Tibial nerve (tissue), 4 donors: ENCODE results near the gene ATP8B2. TPM values are rescaled to one million over a fixed set of nuclear protein-coding genes. Genes with fewer than 3 reads are reported as not detected.
"Not testable (repeated sequence)": the region's sequence is repeated elsewhere in the genome, so short reads cannot be mapped to it uniquely, and the experiment has no call there.

Experiments used
- DNase-seq, 2 donors: peaks; one replicate each; pipeline ENCODE4 v3.0.0-alpha.2; 2019; ENCODE audit warnings: low spot score in 2 of 2
- H3K27ac ChIP-seq, 4 donors: fragments of 200-600 bp; sonication (generic) in 3 of 4; one replicate each; pipeline ENCODE4 v1.5.1; 2017 to 2019; ENCODE audit warnings: mild to moderate bottlenecking in 1 of 4
- H3K27me3 ChIP-seq, 2 donors: fragments of 200-600 bp; sonication (generic) in 1 of 2; one replicate each; pipeline versions ENCODE4 v1.5.1 to v1.6.0; 2017 to 2019
- H3K36me3 ChIP-seq, 3 donors: fragments of 200-600 bp; sonication (generic); one replicate each; pipeline ENCODE4 v1.5.1; 2018 to 2019
- H3K4me1 ChIP-seq, 4 donors: fragments of 200-600 bp; sonication (generic) in 3 of 4; one replicate each; pipeline ENCODE4 v1.5.1; 2017 to 2019
- H3K4me3 ChIP-seq, 4 donors: fragments of 200-600 bp; sonication (generic) in 3 of 4; one replicate each; pipeline ENCODE4 v1.5.1; 2017 to 2019; ENCODE audit warnings: mild to moderate bottlenecking in 1 of 4, moderate library complexity in 1 of 4
- H3K9me3 ChIP-seq, 4 donors: fragments of 200-600 bp; sonication (generic) in 3 of 4; one replicate each; pipeline ENCODE4 v1.5.1; 2017 to 2019
- CTCF ChIP-seq, 5 experiments: fragments of 200-600 bp in 3 of 5; fragments of 450-650 bp in 2 of 5; sonication (generic) in 3 of 5; IDR thresholded peaks; one replicate each; pipeline ENCODE4 v1.5.1; 2016 to 2019; ENCODE audit warnings: antibody characterized with exemption in 5 of 5, mild to moderate bottlenecking in 3 of 5, moderate library complexity in 2 of 5
- EP300 ChIP-seq, 2 donors: sonication (generic); formaldehyde crosslinking; IDR thresholded peaks; one replicate each; pipeline ENCODE4 v1.6.1; 2017; ENCODE audit warnings: antibody characterized with exemption in 2 of 2, mild to moderate bottlenecking in 1 of 2
- POLR2A ChIP-seq, 2 donors: fragments of 450-650 bp; IDR thresholded peaks; one replicate each; pipeline ENCODE4 v1.6.1; 2017; ENCODE audit warnings: antibody characterized with exemption in 2 of 2, mild to moderate bottlenecking in 2 of 2, moderate library complexity in 2 of 2
- WGBS, 2 donors: methylation state at CpG; one replicate each; pipeline ENCODE4 v1.1.5; 2018; 5-methylcytosine and 5-hydroxymethylcytosine counted together
- total RNA-seq, 4 donors: library from RNA; depleted of rRNA; stranded (reverse); fragments of >200 nt; gene quantifications; one replicate each; pipeline ENCODE4 v1.1.0, GENCODE V29; 2016

Gene ATP8B2
- total RNA-seq, 4 donors from 2014 or later = 136 to 261 (median 156) TPM

GRCh38 chr1:154313066-154313356 lies 12.3 kb upstream of the ATP8B2 start:
- H3K27ac ChIP-seq = no peak overlapping the region
- no peaks in the 10 kb centered on the region for H3K27me3 ChIP-seq
- WGBS, 2 donors = 86 to 87% methylated on average over 10 of the region's 10 CpGs
- no peaks in the 10 kb centered on the region for H3K4me1 ChIP-seq
- H3K9me3 ChIP-seq = peaks cover 0 to 7% (median 0%) of the 10 kb centered on the region in 4 donors
- no peak overlapping the region for H3K4me3 ChIP-seq
- no peak for DNase-seq
- no peak for TF ChIP-seq CTCF (IDR thresholded peaks at IDR 0.05)
- no peak for TF ChIP-seq POLR2A (IDR thresholded peaks at IDR 0.05)
- no peak for TF ChIP-seq EP300 (IDR thresholded peaks at IDR 0.05)
- H3K36me3 ChIP-seq = no peaks in the 10 kb centered on the region

- not testable (repeated sequence) for H3K27ac ChIP-seq, DNase-seq, H3K4me1 ChIP-seq, H3K4me3 ChIP-seq, H3K9me3 ChIP-seq, H3K27me3 ChIP-seq, H3K36me3 ChIP-seq
- WGBS, 2 donors = 59 to 61% methylated on average over 3 of the region's 3 CpGs
Observed at GRCh38 chr1:154314226-154314625, 11.1 kb upstream of the ATP8B2 start.

- Histone ChIP-seq H3K4me1 (no peaks in the 10 kb centered on the region), H3K9me3 (peaks cover 0 to 7% (median 0%) of the 10 kb centered on the region in 4 donors), H3K36me3 (no peaks in the 10 kb centered on the region), H3K27me3 (peaks cover 0 to 4% of the 10 kb centered on the region in 2 donors), H3K4me3 (no peak overlapping the region), H3K27ac (no peak overlapping the region)
- no peak for DNase-seq
- no peak for TF ChIP-seq CTCF (IDR thresholded peaks at IDR 0.05)
- TF ChIP-seq EP300 (IDR thresholded peaks at IDR 0.05) = no peak
- no peak for TF ChIP-seq POLR2A (IDR thresholded peaks at IDR 0.05)
- WGBS, 2 donors = 82 to 84% methylated on average over 1 of the region's 1 CpG
Observed at GRCh38 chr1:154316704-154317103, 8.6 kb upstream of the ATP8B2 start.

- DNase-seq = no peak
- 67 to 76% methylated on average over 4 of the region's 4 CpGs for WGBS, 2 donors
Observed at GRCh38 chr1:154318386-154318785, 6.9 kb upstream of the ATP8B2 start.

GRCh38 chr1:154320882-154321608 lies 4.3 kb upstream of the ATP8B2 start, which contains the start of gene AQP10:
TSS of gene AQP10 (plus strand) at chr1:154321093. CDS start at chr1:154321156, 63 bp downstream.
- TF ChIP-seq EP300 (IDR thresholded peaks at IDR 0.05) (no peak), CTCF (IDR thresholded peaks at IDR 0.05) (no peak), POLR2A (IDR thresholded peaks at IDR 0.05) (no peak)
- WGBS, 2 donors = 41 to 44% methylated on average over 9 of the region's 9 CpGs
- no peak within 1 kb of the TSS for H3K4me3 ChIP-seq
- H3K9me3 ChIP-seq = peaks cover 0 to 7% (median 0%) of the 10 kb centered on the region in 4 donors
- peaks cover 0 to 12% (median 2%) of the 10 kb centered on the region in 4 donors for H3K4me1 ChIP-seq
- no peak within 1 kb of the TSS for H3K27ac ChIP-seq
- H3K36me3 ChIP-seq = no peaks in the 10 kb centered on the region
- H3K27me3 ChIP-seq = peaks cover 0 to 4% of the 10 kb centered on the region in 2 donors
- DNase-seq = no peak

More at GRCh38 chr1:154318386-154318785, 6.9 kb upstream of the ATP8B2 start:
- Histone ChIP-seq H3K36me3 (no peaks in the 10 kb centered on the region), H3K27me3 (peaks cover 0 to 4% of the 10 kb centered on the region in 2 donors), H3K9me3 (peaks cover 0 to 7% (median 0%) of the 10 kb centered on the region in 4 donors), H3K4me3 (no peak overlapping the region), H3K27ac (no peak overlapping the region), H3K4me1 (no peaks in the 10 kb centered on the region)
- TF ChIP-seq POLR2A (IDR thresholded peaks at IDR 0.05) (no peak), CTCF (IDR thresholded peaks at IDR 0.05) (no peak), EP300 (IDR thresholded peaks at IDR 0.05) (no peak)

- not testable (repeated sequence) for H3K27me3 ChIP-seq, H3K36me3 ChIP-seq, H3K27ac ChIP-seq, H3K9me3 ChIP-seq, H3K4me3 ChIP-seq, DNase-seq
- H3K4me1 ChIP-seq = peaks cover 0 to 17% (median 6%) of the 10 kb centered on the region in 4 donors
Observed at GRCh38 chr1:154321609-154321934, 3.8 kb upstream of the ATP8B2 start.
